GM23338 (cell line): ENCODE measurements around the gene LRRC17. TPM values are rescaled to one million over a fixed set of nuclear protein-coding genes. Genes with fewer than 3 reads are reported as not detected.

Source experiments
- ATAC-seq: fragments of 200-7000 bp; cut with Tn5 transposase; 3 replicates; pipeline ENCODE4 v1.9.1; 2020
- DNase-seq: peaks from one replicate; pipeline ENCODE4 v3.0.0-alpha.2; 2015; ENCODE audit warnings: low spot score
- H2AFZ ChIP-seq: fragments of 200-600 bp; sonication (generic); 2 replicates; pipeline ENCODE4 v1.8.0; 2016; ENCODE audit warnings: antibody characterized with exemption, mild to moderate bottlenecking, moderate library complexity
- H3F3A ChIP-seq: fragments of 200-600 bp; sonication (generic); replicated peaks from 2 replicates; pipeline ENCODE4 v1.8.0; 2017; ENCODE audit warnings: antibody characterized with exemption, mixed run types, low read depth
- H3K27ac ChIP-seq: fragments of 200-600 bp; sonication (generic); 2 replicates; pipeline ENCODE4 v1.6.1; 2016; ENCODE audit warnings: low read depth
- H3K27me3 ChIP-seq: fragments of 200-600 bp; sonication (generic); 2 replicates; pipeline ENCODE4 v1.8.0; 2016; ENCODE audit warnings: mild to moderate bottlenecking, mixed run types, moderate library complexity; ENCODE audit not compliant: insufficient read depth
- H3K36me3 ChIP-seq: fragments of 200-600 bp; sonication (generic); 2 replicates; pipeline ENCODE4 v1.8.0; 2016; ENCODE audit warnings: mild to moderate bottlenecking; ENCODE audit not compliant: insufficient read depth
- H3K4me1 ChIP-seq: fragments of 200-600 bp; sonication (generic); 2 replicates; pipeline ENCODE4 v1.8.0; 2016; ENCODE audit warnings: mild to moderate bottlenecking, moderate library complexity; ENCODE audit not compliant: insufficient read depth
- H3K4me2 ChIP-seq: fragments of 200-600 bp; sonication (generic); 2 replicates; pipeline ENCODE4 v1.7.1; 2017; ENCODE audit warnings: mixed run types
- H3K4me3 ChIP-seq: fragments of 200-600 bp; sonication (generic); 2 replicates; pipeline ENCODE4 v1.6.1; 2016; ENCODE audit warnings: mixed run types
- H3K79me2 ChIP-seq: fragments of 200-600 bp; sonication (generic); replicated peaks from 2 replicates; pipeline ENCODE4 v1.8.0; 2017; ENCODE audit warnings: mild to moderate bottlenecking; ENCODE audit not compliant: insufficient read depth
- H3K9me2 ChIP-seq: fragments of 200-600 bp; sonication (generic); 2 replicates; pipeline ENCODE4 v1.8.0; 2017; ENCODE audit not compliant: insufficient read depth
- H4K20me1 ChIP-seq: fragments of 200-600 bp; sonication (generic); replicated peaks from 2 replicates; pipeline ENCODE4 v1.8.0; 2017; ENCODE audit warnings: mild to moderate bottlenecking; ENCODE audit not compliant: insufficient read depth
- H3K27ac Mint-ChIP-seq: 2 replicates; pipeline ENCODE4 v1.8.0; 2020; ENCODE audit warnings: inconsistent platforms, mild to moderate bottlenecking, moderate library complexity, mixed read lengths
- H3K27me3 Mint-ChIP-seq: 3 replicates; pipeline ENCODE4 v1.8.0; 2022; ENCODE audit warnings: low read depth, mild to moderate bottlenecking, moderate library complexity, mixed read lengths, inconsistent platforms; ENCODE audit not compliant: insufficient read depth, poor library complexity
- H3K36me3 Mint-ChIP-seq: 3 replicates; pipeline ENCODE4 v1.8.0; 2021; ENCODE audit warnings: low read depth, mild to moderate bottlenecking, inconsistent platforms, moderate library complexity, mixed read lengths
- H3K4me1 Mint-ChIP-seq: 3 replicates; pipeline ENCODE4 v1.8.0; 2020; ENCODE audit warnings: mild to moderate bottlenecking, inconsistent platforms, mixed read lengths
- H3K4me3 Mint-ChIP-seq: 3 replicates; pipeline ENCODE4 v1.8.0; 2021; ENCODE audit warnings: moderate library complexity, mild to moderate bottlenecking, inconsistent platforms, mixed read lengths
- H3K9me3 Mint-ChIP-seq: 3 replicates; pipeline ENCODE4 v1.8.0; 2020; ENCODE audit warnings: moderate library complexity, mild to moderate bottlenecking, inconsistent platforms, mixed read lengths
- CREB1 ChIP-seq: fragments of 250-450 bp; sonication (Bioruptor Pico); IDR thresholded peaks from 2 replicates; pipeline ENCODE4 v1.5.0; 2020; ENCODE audit warnings: low read depth, mild to moderate bottlenecking, moderate library complexity
- EZH2 ChIP-seq: fragments of 200-600 bp; sonication (generic); IDR thresholded peaks from one replicate; pipeline ENCODE4 v1.8.0; 2017; ENCODE audit warnings: antibody characterized with exemption, mild to moderate bottlenecking, low read depth; ENCODE audit not compliant: unreplicated experiment
- EZH2phosphoT487 ChIP-seq: fragments of 200-600 bp; sonication (generic); IDR thresholded peaks from one replicate; pipeline ENCODE4 v1.8.1; 2018; ENCODE audit warnings: antibody characterized with exemption; ENCODE audit not compliant: unreplicated experiment
- JUNB ChIP-seq: IDR thresholded peaks from one replicate; pipeline ENCODE4 v1.6.1; 2016; ENCODE audit warnings: antibody characterized with exemption; ENCODE audit not compliant: unreplicated experiment
- NANOG ChIP-seq: IDR thresholded peaks from 2 replicates; pipeline ENCODE4 v1.6.1; 2016; ENCODE audit warnings: antibody characterized with exemption, borderline replicate concordance
- POLR2AphosphoS5 ChIP-seq: IDR thresholded peaks from 2 replicates; pipeline ENCODE4 v1.6.1; 2016; ENCODE audit warnings: antibody characterized with exemption, low read depth
- STAT1 ChIP-seq: IDR thresholded peaks from one replicate; pipeline ENCODE4 v1.6.1; 2016; ENCODE audit warnings: antibody characterized with exemption; ENCODE audit not compliant: unreplicated experiment
- ZNF114 ChIP-seq: fragments of 250-450 bp; sonication (Bioruptor Pico); IDR thresholded peaks from 2 replicates; pipeline ENCODE4 v1.5.0; 2020; ENCODE audit warnings: mild to moderate bottlenecking, moderate library complexity
- ZNF331 ChIP-seq: fragments of 250-450 bp; sonication (Bioruptor Pico); IDR thresholded peaks from 2 replicates; pipeline ENCODE4 v1.5.0; 2020; ENCODE audit warnings: low read depth, mild to moderate bottlenecking, moderate library complexity
- polyA plus RNA-seq: library from polyadenylated mRNA; unstranded; fragments of >200 nt; fragmentation: Nextera tagmentation; extraction: Ambion mirVana; gene quantifications from 2 replicates; pipeline ENCODE4 v1.2.1, GENCODE V29; 2016
- total RNA-seq: library from RNA; depleted of rRNA; stranded (reverse); fragments of >200 nt; shearing (Covaris generic); gene quantifications from 2 replicates; pipeline ENCODE4 v1.2.3, GENCODE V29; 2014
- TF ChIP-seq, protein P1 (sequence below), 2 experiments: fragments of 200-600 bp in 1 of 2; sonication (generic) in 1 of 2; conservative IDR thresholded peaks; 2 replicates each; pipeline versions ENCODE4 v1.5.1 to v1.6.1; 2016 to 2017; ENCODE audit warnings: antibody characterized with exemption in 2 of 2, low read depth in 2 of 2, mild to moderate bottlenecking in 2 of 2, moderate library complexity in 1 of 2
- TF ChIP-seq, protein P2 (sequence below): fragments of 250-450 bp; sonication (Bioruptor Pico); IDR thresholded peaks from 2 replicates; pipeline ENCODE4 v1.5.0; 2020; ENCODE audit warnings: mild to moderate bottlenecking, moderate library complexity
- TF ChIP-seq, protein P3 (sequence below): IDR thresholded peaks from one replicate; pipeline ENCODE4 v1.6.1; 2018; ENCODE audit warnings: antibody characterized with exemption; ENCODE audit not compliant: unreplicated experiment
- TF ChIP-seq, protein P4 (sequence below): IDR thresholded peaks from 2 replicates; pipeline ENCODE4 v1.6.1; 2016; ENCODE audit warnings: antibody characterized with exemption

LRRC17 gene
- total and polyA plus RNA-seq, 2 experiments from 2014 or later: 2.8 to 3.1 TPM

DNA sequence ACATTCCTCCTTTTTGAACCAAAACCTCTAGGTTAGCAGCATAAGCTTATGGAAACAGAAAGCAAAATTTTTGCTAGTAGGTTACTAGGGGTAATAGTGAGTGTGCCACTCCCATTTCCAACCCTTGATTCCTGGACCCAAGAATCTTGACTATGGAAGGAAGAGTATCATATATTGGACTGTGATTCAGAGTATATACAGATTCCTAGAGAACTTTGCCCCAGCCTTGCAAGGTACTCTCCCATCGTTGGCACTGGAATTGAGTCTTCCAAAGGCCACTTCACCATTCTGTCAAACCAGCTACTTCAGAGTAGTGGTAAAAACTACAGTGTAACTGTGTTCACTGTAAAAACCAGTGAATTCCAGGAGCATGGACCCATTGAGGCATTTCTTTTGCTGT, 69.4 kb downstream of the LRRC17 start:
- Histone ChIP-seq H3K27me3 (no peaks in the 10 kb centered on the region), H2AFZ (no peak overlapping the region), H3K36me3 (no peaks in the 10 kb centered on the region), H3K4me3 (no peak overlapping the region), H4K20me1 (no peaks in the 10 kb centered on the region), H3F3A (no peaks in the 10 kb centered on the region), H3K4me1 (no peaks in the 10 kb centered on the region), H3K4me2 (no peak overlapping the region), H3K27ac (no peak overlapping the region), H3K9me2 (no peaks in the 10 kb centered on the region), H3K79me2 (no peaks in the 10 kb centered on the region)
- H3K9me3 Mint-ChIP-seq: no peaks in the 10 kb centered on the region
- no peaks in the 10 kb centered on the region for H3K36me3 Mint-ChIP-seq
- ATAC-seq (no peak), DNase-seq (no peak)
- TF ChIP-seq EZH2: no peak
- TF ChIP-seq CREB1 (CRISPR knock-in tag): no peak
- TF ChIP-seq POLR2AphosphoS5: no peak
- TF ChIP-seq ZNF331 (CRISPR knock-in tag): no peak
- no peak for TF ChIP-seq EZH2phosphoT487
- TF ChIP-seq, protein P1, sequence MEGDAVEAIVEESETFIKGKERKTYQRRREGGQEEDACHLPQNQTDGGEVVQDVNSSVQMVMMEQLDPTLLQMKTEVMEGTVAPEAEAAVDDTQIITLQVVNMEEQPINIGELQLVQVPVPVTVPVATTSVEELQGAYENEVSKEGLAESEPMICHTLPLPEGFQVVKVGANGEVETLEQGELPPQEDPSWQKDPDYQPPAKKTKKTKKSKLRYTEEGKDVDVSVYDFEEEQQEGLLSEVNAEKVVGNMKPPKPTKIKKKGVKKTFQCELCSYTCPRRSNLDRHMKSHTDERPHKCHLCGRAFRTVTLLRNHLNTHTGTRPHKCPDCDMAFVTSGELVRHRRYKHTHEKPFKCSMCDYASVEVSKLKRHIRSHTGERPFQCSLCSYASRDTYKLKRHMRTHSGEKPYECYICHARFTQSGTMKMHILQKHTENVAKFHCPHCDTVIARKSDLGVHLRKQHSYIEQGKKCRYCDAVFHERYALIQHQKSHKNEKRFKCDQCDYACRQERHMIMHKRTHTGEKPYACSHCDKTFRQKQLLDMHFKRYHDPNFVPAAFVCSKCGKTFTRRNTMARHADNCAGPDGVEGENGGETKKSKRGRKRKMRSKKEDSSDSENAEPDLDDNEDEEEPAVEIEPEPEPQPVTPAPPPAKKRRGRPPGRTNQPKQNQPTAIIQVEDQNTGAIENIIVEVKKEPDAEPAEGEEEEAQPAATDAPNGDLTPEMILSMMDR (conservative IDR thresholded peaks at IDR 0.05; ENCODE audit: low read depth in 2 of 2): no peak
- TF ChIP-seq JUNB: no peak
- TF ChIP-seq, protein P2, sequence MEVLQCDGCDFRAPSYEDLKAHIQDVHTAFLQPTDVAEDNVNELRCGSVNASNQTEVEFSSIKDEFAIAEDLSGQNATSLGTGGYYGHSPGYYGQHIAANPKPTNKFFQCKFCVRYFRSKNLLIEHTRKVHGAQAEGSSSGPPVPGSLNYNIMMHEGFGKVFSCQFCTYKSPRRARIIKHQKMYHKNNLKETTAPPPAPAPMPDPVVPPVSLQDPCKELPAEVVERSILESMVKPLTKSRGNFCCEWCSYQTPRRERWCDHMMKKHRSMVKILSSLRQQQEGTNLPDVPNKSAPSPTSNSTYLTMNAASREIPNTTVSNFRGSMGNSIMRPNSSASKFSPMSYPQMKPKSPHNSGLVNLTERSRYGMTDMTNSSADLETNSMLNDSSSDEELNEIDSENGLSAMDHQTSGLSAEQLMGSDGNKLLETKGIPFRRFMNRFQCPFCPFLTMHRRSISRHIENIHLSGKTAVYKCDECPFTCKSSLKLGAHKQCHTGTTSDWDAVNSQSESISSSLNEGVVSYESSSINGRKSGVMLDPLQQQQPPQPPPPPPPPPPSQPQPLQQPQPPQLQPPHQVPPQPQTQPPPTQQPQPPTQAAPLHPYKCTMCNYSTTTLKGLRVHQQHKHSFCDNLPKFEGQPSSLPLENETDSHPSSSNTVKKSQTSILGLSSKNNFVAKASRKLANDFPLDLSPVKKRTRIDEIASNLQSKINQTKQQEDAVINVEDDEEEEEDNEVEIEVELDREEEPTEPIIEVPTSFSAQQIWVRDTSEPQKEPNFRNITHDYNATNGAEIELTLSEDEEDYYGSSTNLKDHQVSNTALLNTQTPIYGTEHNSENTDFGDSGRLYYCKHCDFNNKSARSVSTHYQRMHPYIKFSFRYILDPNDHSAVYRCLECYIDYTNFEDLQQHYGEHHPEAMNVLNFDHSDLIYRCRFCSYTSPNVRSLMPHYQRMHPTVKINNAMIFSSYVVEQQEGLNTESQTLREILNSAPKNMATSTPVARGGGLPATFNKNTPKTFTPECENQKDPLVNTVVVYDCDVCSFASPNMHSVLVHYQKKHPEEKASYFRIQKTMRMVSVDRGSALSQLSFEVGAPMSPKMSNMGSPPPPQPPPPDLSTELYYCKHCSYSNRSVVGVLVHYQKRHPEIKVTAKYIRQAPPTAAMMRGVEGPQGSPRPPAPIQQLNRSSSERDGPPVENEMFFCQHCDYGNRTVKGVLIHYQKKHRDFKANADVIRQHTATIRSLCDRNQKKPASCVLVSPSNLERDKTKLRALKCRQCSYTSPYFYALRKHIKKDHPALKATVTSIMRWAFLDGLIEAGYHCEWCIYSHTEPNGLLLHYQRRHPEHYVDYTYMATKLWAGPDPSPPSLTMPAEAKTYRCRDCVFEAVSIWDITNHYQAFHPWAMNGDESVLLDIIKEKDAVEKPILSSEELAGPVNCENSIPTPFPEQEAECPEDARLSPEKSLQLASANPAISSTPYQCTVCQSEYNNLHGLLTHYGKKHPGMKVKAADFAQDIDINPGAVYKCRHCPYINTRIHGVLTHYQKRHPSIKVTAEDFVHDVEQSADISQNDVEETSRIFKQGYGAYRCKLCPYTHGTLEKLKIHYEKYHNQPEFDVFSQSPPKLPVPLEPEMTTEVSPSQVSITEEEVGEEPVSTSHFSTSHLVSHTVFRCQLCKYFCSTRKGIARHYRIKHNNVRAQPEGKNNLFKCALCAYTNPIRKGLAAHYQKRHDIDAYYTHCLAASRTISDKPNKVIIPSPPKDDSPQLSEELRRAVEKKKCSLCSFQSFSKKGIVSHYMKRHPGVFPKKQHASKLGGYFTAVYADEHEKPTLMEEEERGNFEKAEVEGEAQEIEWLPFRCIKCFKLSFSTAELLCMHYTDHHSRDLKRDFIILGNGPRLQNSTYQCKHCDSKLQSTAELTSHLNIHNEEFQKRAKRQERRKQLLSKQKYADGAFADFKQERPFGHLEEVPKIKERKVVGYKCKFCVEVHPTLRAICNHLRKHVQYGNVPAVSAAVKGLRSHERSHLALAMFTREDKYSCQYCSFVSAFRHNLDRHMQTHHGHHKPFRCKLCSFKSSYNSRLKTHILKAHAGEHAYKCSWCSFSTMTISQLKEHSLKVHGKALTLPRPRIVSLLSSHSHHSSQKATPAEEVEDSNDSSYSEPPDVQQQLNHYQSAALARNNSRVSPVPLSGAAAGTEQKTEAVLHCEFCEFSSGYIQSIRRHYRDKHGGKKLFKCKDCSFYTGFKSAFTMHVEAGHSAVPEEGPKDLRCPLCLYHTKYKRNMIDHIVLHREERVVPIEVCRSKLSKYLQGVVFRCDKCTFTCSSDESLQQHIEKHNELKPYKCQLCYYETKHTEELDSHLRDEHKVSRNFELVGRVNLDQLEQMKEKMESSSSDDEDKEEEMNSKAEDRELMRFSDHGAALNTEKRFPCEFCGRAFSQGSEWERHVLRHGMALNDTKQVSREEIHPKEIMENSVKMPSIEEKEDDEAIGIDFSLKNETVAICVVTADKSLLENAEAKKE (CRISPR knock-in tag): no peak
- no peak for TF ChIP-seq STAT1
- TF ChIP-seq, protein P3, sequence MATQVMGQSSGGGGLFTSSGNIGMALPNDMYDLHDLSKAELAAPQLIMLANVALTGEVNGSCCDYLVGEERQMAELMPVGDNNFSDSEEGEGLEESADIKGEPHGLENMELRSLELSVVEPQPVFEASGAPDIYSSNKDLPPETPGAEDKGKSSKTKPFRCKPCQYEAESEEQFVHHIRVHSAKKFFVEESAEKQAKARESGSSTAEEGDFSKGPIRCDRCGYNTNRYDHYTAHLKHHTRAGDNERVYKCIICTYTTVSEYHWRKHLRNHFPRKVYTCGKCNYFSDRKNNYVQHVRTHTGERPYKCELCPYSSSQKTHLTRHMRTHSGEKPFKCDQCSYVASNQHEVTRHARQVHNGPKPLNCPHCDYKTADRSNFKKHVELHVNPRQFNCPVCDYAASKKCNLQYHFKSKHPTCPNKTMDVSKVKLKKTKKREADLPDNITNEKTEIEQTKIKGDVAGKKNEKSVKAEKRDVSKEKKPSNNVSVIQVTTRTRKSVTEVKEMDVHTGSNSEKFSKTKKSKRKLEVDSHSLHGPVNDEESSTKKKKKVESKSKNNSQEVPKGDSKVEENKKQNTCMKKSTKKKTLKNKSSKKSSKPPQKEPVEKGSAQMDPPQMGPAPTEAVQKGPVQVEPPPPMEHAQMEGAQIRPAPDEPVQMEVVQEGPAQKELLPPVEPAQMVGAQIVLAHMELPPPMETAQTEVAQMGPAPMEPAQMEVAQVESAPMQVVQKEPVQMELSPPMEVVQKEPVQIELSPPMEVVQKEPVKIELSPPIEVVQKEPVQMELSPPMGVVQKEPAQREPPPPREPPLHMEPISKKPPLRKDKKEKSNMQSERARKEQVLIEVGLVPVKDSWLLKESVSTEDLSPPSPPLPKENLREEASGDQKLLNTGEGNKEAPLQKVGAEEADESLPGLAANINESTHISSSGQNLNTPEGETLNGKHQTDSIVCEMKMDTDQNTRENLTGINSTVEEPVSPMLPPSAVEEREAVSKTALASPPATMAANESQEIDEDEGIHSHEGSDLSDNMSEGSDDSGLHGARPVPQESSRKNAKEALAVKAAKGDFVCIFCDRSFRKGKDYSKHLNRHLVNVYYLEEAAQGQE: no peak
- no peak for TF ChIP-seq ZNF114 (CRISPR knock-in tag)
- TF ChIP-seq, protein P4, sequence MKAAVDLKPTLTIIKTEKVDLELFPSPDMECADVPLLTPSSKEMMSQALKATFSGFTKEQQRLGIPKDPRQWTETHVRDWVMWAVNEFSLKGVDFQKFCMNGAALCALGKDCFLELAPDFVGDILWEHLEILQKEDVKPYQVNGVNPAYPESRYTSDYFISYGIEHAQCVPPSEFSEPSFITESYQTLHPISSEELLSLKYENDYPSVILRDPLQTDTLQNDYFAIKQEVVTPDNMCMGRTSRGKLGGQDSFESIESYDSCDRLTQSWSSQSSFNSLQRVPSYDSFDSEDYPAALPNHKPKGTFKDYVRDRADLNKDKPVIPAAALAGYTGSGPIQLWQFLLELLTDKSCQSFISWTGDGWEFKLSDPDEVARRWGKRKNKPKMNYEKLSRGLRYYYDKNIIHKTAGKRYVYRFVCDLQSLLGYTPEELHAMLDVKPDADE: no peak
- TF ChIP-seq NANOG: no peak
- peaks cover 2% of the 10 kb centered on the region for H3K27me3 Mint-ChIP-seq
- peaks cover 9% of the 10 kb centered on the region; the same call in 2 of the 3 replicates for H3K4me1 Mint-ChIP-seq
- H3K4me3 Mint-ChIP-seq: no peak overlapping the region
- H3K27ac Mint-ChIP-seq: no peak overlapping the region
